CMK (cell line): ENCODE results near the gene EVX2.

ENCODE experiments used
- DNase-seq: peaks from one replicate; pipeline ENCODE4 v3.0.0-alpha.2; 2010; ENCODE audit warnings: low read depth

The EVX2 gene

GRCh38 chr2:176082824-176083751 lies 674 bp downstream of the EVX2 start:
- DNase-seq, result no peak

GRCh38 chr2:176082525-176082823 lies 1.3 kb downstream of the EVX2 start:
- no peak for DNase-seq

DNA sequence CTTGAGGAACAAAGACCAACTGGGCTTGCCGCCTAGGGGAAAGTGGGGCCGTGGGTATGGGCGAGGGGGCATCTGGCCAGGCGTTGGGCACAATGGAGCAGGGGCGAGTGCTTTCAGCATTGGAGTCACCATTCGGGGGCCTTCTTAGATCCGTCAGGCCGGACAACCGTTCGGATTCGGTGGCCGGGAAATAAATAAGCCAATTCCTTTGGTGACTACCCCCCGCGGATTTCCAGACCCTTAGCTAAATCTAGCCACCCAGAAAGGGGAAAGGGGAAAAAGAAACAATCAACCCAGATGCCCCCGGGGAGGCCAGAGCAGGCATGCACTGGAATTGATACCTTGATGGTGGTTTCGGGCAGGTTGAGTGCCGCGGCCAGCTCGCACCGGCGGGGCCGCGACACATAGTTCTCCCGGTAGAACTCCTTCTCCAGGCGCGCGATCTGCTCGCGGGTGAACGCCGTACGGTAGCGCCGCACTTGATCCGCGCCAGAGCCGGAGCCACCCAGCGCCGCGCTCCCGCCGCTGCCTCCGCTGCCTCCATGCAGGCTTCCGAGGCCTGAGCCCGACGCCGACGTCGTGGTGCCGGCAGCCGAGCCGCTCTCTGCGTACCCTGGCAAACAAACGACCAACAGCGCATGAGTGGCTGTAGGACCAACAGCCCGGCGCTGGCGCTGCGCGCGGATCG lies 1.8 kb downstream of the EVX2 start:
- DNase-seq, result no peak

GRCh38 chr2:176081376-176081836 lies 2.4 kb downstream of the EVX2 start:
- no peak for DNase-seq

- no peak for DNase-seq
Measured at GRCh38 chr2:176080540-176081375, 3.0 kb downstream of the EVX2 start.

DNA sequence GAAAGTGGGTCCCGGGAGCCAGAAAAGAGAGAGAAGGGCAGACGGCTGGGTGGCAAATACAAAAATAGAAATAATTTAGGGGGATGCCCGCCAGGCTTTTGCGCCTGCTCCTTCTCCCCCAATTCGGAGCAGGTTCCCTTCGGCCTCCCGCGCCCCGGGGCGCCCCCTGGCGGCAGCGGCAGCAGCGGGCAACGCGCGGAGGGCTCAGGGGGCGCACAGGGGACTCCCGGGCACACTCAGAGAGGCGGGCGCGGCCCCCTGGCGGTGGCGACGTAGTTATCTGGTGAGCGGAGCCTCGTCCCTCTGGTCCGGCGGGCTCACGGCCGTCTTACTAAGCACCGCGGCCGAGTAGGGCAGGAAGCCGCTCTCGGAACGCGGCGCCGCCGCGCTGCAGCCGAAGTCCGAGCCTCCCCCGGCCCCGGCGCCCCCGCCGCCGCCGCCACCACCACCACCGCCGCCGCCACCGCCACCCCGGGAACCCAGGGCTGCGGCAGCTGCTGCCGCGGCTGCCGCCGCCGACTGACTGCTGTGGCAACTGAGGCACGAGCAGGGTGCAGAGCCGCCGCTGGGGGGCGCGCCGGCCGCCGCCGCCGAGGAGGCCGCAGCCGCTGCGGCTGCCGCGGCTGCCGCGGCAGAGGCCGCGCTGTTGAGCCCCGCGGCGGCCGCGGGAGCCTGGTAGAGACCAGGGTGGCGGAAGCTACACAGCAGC lies 3.8 kb downstream of the EVX2 start:
- peak; percentile 61 for DNase-seq

DNA sequence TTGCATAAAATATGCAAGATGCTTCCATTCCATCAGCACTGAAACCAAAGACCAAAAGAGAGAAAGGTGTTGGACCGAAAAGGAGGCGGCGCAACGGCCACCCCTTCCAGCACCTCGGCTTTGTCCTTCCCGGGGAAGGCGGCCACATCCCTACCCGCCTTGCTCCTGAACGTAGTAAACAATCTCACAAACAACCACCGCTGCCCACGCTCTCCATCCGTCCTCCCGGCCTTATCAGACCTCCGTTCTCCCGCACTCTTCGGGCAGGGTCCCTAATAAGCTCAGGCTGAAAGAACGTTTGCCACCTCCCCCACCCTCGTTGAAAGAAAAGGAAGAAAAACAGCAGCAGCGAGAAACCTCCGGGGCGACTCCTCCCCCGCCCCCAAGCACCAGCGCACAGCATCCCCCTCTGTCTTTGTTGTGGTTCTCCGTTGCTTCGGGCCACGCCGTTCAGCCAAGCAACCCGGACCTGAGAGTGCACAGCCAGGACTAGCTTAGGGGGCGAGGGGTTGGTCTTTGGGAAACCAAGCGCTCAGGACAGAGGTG lies 4.4 kb downstream of the EVX2 start:
- DNase-seq, result no peak

GRCh38 chr2:176078541-176079284 lies 5.0 kb downstream of the EVX2 start:
- no peak for DNase-seq

GRCh38 chr2:176076796-176077195 lies 7.0 kb downstream of the EVX2 start:
- no peak for DNase-seq

DNA sequence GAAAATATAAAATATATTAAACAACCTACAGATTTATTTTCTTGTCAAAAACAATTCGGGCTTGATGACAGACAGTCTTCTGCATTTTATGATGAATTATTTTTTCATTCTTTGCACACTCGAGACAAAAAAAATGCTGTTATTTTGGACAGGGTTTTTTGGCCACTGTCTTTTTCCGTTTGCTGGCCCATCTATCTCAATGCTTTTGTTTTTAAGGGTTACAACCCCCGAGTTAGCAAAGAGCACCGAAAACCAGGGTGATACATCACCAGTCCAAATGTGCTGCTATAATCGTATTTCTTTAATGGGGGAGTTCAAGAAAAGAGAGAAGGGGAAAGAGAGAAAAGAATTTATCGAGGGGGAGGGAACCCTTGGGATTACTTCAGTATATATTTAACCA lies 7.7 kb downstream of the EVX2 start:
- no peak for DNase-seq

GRCh38 chr2:176075481-176075880 lies 8.3 kb downstream of the EVX2 start:
- no peak for DNase-seq

GRCh38 chr2:176074919-176075425 lies 8.8 kb downstream of the EVX2 start:
- DNase-seq, result no peak

GRCh38 chr2:176072951-176073904 lies 10.5 kb downstream of the EVX2 start:
- no peak for DNase-seq

DNA sequence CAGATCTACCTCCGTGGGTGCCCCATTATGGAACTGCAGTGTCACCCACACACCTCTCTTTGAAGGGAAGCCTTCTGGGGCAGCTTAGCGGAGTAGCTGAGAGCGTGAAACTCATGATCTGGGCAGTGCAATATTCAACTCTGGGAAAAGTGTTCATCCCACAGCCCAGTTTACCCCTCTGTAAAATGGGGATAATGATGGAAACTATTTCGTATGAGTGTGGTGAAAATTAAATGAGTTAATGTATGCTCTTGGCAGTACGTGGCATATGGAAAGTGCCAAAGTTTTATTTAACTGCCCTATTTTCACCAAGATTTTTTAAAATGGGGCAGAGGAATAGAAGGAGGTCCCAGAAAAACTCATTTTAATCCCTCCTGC lies 11.5 kb downstream of the EVX2 start:
- no peak for DNase-seq

GRCh38 chr2:176071330-176072291 lies 12.2 kb downstream of the EVX2 start:
- no peak for DNase-seq

- no peak for DNase-seq
Measured at GRCh38 chr2:176068419-176068832, 15.3 kb downstream of the EVX2 start.

DNA sequence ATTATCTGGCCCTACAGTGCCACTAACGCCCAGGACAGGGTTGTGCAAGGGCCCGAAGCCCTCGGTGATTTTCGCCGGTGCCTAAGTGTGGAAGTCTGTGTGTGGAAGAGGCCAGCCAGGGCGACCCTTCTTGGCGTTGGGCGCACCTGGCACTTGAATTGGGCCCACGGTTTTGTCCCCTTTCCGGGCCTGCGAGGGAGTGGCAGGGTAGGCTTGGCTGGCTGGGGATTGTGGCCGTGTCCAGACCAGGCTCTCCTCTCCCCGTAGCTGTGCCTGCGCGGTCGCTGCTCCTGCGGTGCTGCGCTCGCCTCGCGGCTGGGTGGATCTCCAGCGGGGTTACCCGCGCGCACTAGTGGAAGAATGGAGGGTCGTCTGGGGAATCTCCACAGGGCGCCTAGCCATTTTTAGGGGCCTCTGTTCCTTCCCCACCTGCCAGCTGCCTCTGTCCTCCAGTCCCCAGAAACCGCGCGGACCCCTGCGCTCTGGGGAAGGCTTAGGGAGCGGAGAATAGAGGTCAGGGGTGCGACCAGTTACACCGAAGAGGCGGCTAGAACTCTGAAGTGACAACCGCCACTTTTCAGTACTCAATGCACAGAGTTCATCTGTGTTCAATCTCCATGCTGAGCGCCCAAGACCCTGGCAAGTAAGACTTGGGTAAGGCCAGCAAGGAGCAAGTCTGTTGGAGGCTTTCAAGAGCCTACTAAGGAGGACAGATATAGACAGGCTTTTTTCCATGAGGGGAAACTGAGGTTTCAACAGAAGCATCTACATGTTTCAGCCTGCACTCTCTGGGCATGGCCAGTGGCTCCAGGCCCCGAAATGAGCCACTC lies 16.0 kb downstream of the EVX2 start:
- no peak for DNase-seq
